Mesodermal cell (in vitro differentiated cells): Measurements from ENCODE around the gene MMP14.
A peak's percentile ranks its signal among the peaks of the same experiment; 100 is the strongest.

Experiments used
- H3K27ac ChIP-seq: 2 replicates; pipeline ENCODE4 v1.7.0; 2013; ENCODE audit warnings: mild to moderate bottlenecking, low read depth, low read length, moderate library complexity; ENCODE audit not compliant: severe bottlenecking
- H3K36me3 ChIP-seq: 2 replicates; pipeline ENCODE4 v1.7.1; 2013; ENCODE audit warnings: mild to moderate bottlenecking, low read length, moderate library complexity; ENCODE audit not compliant: control insufficient read depth, insufficient read depth
- H3K4me1 ChIP-seq: one replicate; pipeline ENCODE4 v1.7.1; 2013; ENCODE audit warnings: mild to moderate bottlenecking, low read length; ENCODE audit not compliant: insufficient read depth, control insufficient read depth, poor library complexity, severe bottlenecking
- H3K4me3 ChIP-seq: 2 replicates; pipeline ENCODE4 v1.7.0; 2013; ENCODE audit warnings: low read length, control low read depth, mild to moderate bottlenecking; ENCODE audit not compliant: insufficient read depth, poor library complexity, severe bottlenecking; ENCODE audit errors: extremely low read depth
- H3K9me3 ChIP-seq: 2 replicates; pipeline ENCODE4 v1.7.1; 2013; ENCODE audit warnings: mild to moderate bottlenecking, low read length, moderate library complexity; ENCODE audit not compliant: control insufficient read depth
- WGBS, 2 experiments: methylation state at CpG; one replicate each; pipeline ENCODE4 v1.1.5; 2013; ENCODE audit warnings: missing lambda C conversion rate in 2 of 2; ENCODE audit not compliant: insufficient coverage in 2 of 2; 5-methylcytosine and 5-hydroxymethylcytosine counted together

The MMP14 gene

GRCh38 chr14:22842211-22843122, 6.1 kb downstream of the MMP14 start:
- WGBS, 2 experiments = 96 to 97% methylated on average over 20 to 26 of the region's 28 CpGs
- H3K4me1 ChIP-seq = peaks cover 32% of the 10 kb centered on the region
- peaks cover 94% of the 10 kb centered on the region for H3K36me3 ChIP-seq
- no peak overlapping the region for H3K4me3 ChIP-seq
- no peak overlapping the region for H3K27ac ChIP-seq
- H3K9me3 ChIP-seq = no peaks in the 10 kb centered on the region

GRCh38 chr14:22843123-22843925, 6.9 kb downstream of the MMP14 start:
- Histone ChIP-seq H3K36me3 (peaks cover 86% of the 10 kb centered on the region), H3K4me1 (peaks cover 36% of the 10 kb centered on the region), H3K9me3 (no peaks in the 10 kb centered on the region), H3K4me3 (no peak overlapping the region), H3K27ac (no peak overlapping the region)
- WGBS, 2 experiments = 92 to 93% methylated on average over 14 to 20 of the region's 21 CpGs

GRCh38 chr14:22844221-22845102, 8.1 kb downstream of the MMP14 start:
- H3K9me3 ChIP-seq = no peaks in the 10 kb centered on the region
- H3K36me3 ChIP-seq = peaks cover 74% of the 10 kb centered on the region
- H3K4me3 ChIP-seq = no peak overlapping the region
- peaks cover 32% of the 10 kb centered on the region for H3K4me1 ChIP-seq
- WGBS, 2 experiments = 97% methylated on average over 20 to 22 of the region's 22 CpGs
- H3K27ac ChIP-seq = no peak overlapping the region

GRCh38 chr14:22845103-22845394, 8.7 kb downstream of the MMP14 start:
- Histone ChIP-seq H3K4me1 (peaks cover 29% of the 10 kb centered on the region), H3K36me3 (peaks cover 69% of the 10 kb centered on the region), H3K4me3 (no peak overlapping the region), H3K9me3 (no peaks in the 10 kb centered on the region), H3K27ac (no peak overlapping the region)
- 96 to 98% methylated on average over 4 to 7 of the region's 9 CpGs for WGBS, 2 experiments

GRCh38 chr14:22845821-22846625, 9.6 kb downstream of the MMP14 start:
- no peak overlapping the region for H3K4me3 ChIP-seq
- WGBS, 2 experiments = 88 to 97% methylated on average over 15 to 26 of the region's 26 CpGs
- H3K27ac ChIP-seq = peak overlapping the region; percentile 45
- H3K36me3 ChIP-seq = peaks cover 60% of the 10 kb centered on the region
- H3K9me3 ChIP-seq = no peaks in the 10 kb centered on the region
- peaks cover 31% of the 10 kb centered on the region for H3K4me1 ChIP-seq

GRCh38 chr14:22846811-22847307, 10.5 kb downstream of the MMP14 start:
- WGBS, 2 experiments = 89 to 94% methylated on average over 11 of the region's 11 CpGs
- Histone ChIP-seq H3K9me3 (no peaks in the 10 kb centered on the region), H3K4me3 (no peak overlapping the region), H3K4me1 (peaks cover 37% of the 10 kb centered on the region), H3K27ac (peak overlapping the region; percentile 45), H3K36me3 (peaks cover 51% of the 10 kb centered on the region)

- WGBS, 2 experiments = 79 to 84% methylated on average over 7 to 9 of the region's 14 CpGs
- H3K27ac ChIP-seq = peak overlapping the region; percentile 87
- H3K4me1 ChIP-seq = peaks cover 37% of the 10 kb centered on the region
- no peak overlapping the region for H3K4me3 ChIP-seq
- no peaks in the 10 kb centered on the region for H3K9me3 ChIP-seq
- H3K36me3 ChIP-seq = peaks cover 42% of the 10 kb centered on the region
These were observed 11.4 kb downstream of the MMP14 start for GRCh38 chr14:22847661-22848341.

- H3K27ac ChIP-seq = peak overlapping the region; percentile 87
- 73 to 78% methylated on average over 4 to 5 of the region's 12 CpGs for WGBS, 2 experiments
- peaks cover 37% of the 10 kb centered on the region for H3K4me1 ChIP-seq
- H3K4me3 ChIP-seq = no peak overlapping the region
- peaks cover 34% of the 10 kb centered on the region for H3K36me3 ChIP-seq
- no peaks in the 10 kb centered on the region for H3K9me3 ChIP-seq
These were observed 12.2 kb downstream of the MMP14 start for GRCh38 chr14:22848351-22849164.
